HG02943 (cell line): ENCODE data around the gene TAX1BP3.

Experiments used
- ATAC-seq: cut with Tn5 transposase; IDR thresholded peaks from one replicate; pipeline ENCODE4 v1.9.1; 2021; ENCODE audit warnings: mild to moderate bottlenecking, low read depth, moderate library complexity; ENCODE audit not compliant: unreplicated experiment

TAX1BP3 gene

DNA sequence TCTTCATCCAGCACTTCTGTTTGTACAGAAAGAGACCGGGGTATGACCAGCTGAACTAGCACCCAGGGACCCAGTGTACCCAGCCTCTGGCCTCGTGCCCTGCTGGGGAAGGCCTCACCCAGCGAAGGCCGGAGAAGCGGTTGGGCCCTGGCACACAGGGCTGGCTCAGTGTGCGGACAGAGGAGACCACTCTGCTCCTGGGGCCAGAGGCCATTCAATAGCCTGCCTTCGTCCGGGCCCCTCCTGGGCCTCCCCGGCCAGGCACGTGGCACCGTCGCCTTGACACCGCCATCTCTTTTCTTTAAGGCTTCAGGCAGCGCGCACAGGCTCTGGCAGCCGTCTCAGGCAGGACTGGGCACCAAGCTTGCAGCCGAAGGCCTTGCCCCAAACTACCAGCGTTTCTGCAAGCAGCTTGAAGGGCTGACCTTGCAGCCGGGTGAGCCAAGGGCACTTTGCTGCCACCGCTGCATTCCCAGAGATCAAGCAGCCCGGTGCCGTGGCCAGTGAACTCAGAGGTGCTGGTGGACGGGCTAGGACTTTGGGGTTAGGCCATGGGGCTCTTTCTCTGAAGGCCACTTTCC is 8.0 kb downstream of the TAX1BP3 start:
- ATAC-seq = no peak

DNA sequence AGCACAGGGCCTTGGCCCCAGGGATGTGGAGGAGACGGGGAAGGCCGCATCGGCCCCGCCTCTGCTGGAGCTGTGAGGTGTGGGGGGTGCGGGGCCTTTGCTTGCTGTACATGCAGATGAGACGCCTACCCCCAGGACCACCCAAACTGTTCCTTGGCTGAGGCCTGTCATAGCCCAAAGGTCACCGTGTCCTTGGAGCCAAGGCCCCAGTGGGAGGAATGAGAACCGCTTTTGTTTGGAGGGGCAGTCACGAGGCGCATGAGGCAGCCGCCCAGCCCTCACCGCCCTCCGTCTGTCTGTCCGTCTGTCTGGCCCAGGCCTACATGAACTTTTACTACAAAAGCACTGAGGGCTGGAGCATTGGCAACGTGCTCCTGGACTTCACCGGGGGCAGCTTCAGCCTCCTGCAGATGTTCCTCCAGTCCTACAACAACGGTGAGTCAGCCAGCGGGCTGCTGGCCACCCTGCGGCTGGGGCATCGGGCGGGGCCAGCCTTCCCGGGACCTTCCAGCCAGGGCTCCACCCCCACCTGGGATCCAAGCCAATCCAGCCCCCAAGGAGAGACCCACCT is 8.8 kb downstream of the TAX1BP3 start:
- no peak for ATAC-seq

DNA sequence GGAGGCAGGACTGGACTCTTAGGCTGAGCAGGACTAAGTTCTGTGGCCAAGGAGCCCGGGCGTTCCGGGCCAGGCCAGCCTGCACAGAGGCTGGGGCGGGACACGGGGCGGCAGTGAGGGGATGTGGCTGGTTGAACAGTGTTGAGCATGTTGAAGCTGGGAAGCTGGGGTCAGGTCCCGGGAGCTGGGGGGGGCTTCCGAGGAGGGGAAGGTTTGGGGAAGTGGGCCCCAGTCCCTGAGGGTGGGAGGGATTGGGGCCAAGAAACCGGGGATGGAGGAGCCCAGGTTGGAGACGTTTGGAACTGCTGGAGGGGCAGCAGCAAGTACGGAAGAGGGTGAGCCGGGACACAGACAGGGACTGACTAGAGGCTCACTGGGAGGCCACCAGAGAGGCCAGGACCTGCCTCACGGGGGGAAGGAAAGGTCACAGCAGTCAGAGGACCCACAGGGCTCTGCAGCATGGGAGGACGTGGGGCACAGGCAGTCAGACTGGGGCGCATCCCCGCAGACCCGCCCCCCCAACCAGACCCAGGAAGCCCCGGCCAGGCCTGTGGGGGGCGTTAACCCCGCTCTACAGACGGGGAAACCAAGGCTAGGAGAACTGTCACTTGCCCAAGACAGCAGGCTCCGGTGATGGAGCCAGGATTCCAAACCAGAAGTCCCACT is 9.5 kb downstream of the TAX1BP3 start:
- ATAC-seq = no peak

DNA sequence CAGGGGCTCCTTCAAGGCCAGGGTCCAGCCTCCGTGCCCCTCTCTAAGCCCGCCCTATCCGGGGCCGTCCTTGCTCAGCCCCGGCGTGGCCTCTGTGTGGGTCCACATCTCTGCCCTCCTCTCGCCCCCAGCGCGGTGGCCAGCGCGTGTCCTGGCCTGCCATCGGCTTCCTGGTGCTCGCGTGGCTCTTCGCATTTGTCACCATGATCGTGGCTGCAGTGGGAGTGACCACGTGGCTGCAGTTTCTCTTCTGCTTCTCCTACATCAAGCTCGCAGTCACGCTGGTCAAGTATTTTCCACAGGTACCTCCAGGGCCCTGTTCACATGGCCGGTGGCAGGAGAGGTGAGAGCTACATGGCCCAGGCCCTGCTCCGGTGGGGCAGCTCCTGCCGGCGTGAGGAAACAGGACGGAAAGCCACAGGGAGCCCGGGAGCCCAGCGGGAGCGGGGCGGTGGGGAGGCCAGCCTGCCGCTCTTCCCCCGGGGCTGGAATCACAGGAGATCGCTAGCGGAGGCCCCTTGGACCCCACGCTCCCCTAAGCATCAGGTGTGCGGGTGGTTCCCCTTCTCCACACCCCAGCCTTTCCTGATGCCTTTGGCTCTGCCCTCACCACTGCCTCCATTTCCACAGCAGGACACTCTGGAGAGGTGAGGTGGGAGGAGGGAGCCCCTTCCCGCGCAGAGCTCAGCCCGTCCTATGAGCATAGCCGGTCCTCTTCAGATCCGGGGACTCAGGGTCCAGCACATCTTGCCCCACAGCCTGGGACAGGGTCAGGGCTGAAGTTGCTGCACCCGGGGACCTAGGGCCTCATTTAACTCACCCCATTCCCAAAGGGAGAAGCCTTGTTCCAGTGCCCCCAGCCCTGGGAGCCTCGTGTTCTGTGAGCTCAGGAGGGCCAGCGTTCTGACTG is 10.2 kb downstream of the TAX1BP3 start:
- no peak for ATAC-seq

DNA sequence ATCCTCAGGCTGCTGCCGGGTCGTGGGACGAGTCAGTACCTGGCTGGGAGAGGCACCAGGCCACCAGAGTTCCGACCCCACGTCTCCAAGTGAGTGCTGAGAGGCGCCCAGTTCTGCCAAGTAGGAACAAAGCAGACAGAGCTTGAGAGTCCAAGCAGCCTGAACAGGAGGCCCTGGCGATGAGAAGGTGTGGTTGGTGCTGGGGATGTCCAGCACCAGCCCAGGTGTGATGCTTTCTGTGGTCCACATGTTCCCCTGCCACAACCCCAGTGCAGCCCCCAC is 10.8 kb downstream of the TAX1BP3 start:
- ATAC-seq = no peak

DNA sequence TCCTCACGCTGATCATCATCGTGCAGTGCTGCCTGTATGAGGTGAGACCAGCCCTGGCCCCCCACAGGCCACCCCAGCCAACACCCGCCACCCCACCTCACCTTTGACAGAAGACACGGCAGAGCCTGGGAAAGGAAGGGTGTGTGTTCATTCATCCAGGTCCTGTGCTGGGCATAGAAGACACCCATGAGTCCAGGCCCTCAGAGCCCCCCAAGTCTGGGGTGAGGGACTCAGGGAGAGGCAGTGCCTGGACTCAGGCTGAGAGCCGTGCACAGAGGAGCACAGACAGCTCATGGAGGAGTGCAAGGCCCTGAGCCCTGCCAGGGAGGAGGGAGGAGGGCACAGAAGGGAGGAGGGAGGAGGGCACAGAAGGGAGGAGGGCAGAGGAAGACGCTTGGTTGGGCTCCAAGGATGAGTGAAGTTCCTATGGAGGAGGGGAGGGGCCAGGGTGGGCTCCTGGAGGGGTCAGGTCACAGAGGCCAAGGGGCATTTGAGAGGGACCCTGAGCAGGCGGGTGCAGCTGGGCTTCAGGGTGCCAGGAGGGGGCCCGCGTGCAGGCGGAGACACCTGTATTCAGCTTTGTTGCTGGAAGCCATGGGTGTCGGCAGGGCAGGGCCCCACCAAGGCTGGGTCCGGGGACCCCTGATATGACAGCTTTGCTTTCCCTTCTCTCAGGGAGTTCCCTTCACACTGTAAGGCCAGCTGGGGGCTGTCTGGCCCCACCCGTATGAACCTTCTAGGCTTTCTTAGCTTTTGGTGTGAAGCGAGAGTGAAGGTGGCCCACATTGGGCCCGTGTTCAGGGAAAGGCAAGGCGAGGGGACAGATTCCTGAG is 11.4 kb downstream of the TAX1BP3 start:
- ATAC-seq = no peak

DNA sequence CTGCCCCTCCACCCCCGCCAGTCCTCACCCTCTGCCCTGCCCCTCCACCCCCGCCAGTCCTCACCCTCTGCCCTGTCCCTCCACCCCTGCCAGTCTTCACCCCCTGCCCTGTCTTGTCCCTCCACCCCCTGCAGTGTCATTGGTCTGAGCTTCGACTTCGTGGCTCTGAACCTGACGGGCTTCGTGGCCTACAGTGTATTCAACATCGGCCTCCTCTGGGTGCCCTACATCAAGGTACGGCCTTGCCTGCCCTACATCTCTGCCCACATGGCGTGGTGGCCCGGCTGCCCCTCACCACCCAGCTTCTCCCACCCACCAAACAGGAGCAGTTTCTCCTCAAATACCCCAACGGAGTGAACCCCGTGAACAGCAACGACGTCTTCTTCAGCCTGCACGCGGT is 12.0 kb downstream of the TAX1BP3 start:
- no peak for ATAC-seq

DNA sequence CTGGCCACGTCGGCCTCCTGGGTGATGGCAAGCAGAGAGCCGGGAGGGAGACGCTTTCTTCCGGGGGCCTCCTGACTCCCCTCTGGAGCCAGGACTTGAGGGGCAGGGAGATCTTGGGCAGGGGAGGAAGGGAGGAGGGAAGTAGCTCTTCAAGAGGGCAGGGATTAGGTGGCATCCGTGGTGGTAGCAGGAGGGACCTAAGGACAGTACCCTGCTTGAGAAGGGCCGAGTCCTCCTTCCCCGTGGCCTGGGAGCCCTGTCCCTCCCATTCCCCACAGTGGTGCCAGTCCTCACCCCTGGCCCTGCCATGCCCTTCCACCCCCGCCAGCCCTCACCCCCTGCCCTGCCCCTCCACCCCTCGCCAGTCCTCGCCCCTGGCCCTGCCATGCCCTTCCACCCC is 12.6 kb downstream of the TAX1BP3 start:
- no peak for ATAC-seq

DNA sequence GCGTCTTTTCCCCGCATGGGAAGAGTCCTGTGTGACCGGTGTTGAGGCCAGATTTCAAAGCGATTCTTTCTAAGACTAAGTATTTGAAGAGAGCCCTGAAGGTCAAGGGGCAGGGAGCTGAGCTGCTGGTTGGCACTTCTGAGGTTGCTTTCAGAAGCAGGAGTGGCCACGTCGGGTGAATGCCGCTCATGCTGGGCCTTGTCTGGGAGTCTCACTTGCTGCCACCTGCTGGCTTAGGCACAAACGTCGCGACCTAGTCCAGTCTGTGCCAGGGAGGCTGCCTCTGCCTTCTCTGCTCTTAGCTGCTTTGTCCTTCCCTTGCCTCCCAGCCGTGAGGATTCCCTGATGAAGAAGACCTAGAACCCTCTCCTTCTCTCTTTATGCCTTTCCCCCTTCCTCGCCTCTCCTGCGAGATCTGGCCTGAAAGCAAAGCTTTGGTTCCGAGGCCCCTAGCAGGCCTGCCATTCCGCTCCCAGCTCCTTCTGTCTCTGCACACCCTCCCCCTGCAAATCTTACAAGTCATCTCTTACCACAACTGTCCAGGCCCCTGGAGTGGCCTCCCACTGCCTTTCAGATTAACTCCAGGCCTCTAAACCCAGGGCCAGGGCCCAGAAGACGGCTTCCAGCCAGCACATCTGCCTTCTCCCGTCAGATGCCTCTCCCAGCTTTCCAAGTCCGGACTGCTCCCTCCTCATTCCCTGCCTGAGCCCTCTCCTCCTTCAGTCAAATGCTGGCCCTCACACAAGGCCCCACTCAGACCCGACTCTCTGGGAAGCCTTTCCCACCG is 20.4 kb downstream of the TAX1BP3 start:
- no peak for ATAC-seq

DNA sequence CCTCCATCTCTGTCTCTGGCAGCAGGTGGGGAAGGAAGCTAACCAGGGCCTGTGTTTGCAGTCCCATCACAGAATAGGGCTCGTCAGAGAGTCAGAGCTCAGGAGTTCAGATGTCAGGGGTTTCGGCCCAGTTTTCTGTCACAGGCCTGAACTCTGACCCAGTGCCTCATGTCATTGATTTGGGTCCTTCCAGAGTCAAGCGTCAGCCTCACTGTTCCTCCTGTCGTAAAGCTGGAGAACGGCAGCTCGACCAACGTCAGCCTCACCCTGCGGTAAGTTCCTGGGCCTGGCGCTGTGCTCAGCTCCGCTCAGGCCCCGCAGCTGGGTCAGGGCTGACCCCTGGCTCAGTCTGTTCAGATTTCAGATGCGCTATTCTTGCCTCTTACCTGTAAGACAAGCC is 21.1 kb downstream of the TAX1BP3 start:
- no peak for ATAC-seq

DNA sequence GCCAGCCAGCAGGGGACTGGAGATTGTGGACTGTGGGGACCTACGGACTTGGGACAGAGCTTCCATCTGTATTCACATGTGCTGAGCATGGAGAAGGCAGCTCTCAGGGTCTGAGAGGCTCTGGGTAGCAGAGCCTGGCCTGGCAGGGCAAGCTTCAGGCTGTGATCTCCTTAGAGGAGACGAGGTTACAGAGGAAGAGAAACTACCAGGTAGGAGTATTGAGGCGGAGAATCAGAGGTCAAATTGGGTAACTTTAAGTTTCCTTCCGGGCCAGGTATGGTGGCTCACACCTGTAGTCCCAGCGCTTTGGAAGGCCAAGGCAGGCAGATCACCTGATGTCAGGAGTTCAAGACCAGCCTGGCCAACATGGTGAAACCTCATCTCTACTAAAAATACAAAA is 23.1 kb downstream of the TAX1BP3 start:
- no peak for ATAC-seq

DNA sequence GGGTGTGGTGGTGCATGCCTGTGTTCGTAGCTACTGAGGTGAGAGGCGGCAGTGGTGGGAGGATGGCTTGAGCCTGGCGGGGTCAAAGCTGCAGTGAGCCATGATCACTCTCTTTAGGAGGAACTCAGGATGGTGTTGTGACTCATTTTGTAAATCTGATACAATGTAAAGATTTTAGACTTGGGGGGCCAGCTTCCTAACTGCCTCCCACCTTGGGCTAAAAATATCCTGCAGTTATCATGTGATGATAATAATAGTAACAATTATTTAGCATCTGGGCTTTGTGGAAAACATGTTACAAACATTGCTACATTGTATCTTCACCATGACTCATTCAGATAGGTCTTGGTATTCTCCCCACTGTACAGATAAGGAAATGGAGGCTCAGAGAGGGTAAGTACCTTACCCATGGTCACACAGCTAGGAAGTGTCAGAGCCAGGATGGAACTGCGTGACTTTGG is 24.5 kb downstream of the TAX1BP3 start:
- ATAC-seq = no peak

DNA sequence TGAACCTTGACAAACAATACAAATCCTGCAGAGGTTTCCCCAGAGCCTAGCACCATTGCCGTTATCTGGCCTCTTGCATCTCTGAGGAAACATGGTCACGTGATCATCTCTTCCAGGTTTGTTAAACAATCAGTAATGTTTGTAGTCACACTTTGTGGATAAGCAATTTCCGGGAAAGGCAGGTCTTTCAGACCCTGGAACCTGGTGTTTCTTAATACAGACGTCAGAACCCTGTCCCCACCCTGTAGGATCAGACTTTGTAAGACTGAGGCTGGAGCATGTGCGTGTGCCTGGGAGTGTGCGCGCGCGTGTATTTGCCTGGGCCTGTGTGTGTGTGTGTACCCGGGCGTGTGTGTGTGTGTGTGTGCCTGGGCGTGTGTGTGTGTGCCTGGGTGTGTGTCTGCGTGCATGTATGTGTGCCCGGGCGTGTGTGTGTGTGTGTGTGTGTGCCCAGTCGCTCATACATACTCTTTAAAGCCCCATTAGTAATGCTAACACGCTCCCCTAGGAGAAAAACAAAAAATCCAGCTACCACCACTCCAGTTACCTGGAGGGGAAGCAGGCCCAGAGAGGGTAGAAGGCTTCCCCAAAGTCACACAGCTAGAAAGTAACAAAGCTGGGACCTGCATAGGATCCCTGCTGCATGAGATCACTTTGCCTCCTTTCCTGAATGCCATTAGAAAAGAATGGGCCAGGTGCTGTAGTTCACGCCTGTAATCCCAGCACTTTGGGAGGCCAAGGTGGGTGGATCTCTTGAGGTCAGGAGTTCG is 26.5 kb downstream of the TAX1BP3 start:
- ATAC-seq = no peak

DNA sequence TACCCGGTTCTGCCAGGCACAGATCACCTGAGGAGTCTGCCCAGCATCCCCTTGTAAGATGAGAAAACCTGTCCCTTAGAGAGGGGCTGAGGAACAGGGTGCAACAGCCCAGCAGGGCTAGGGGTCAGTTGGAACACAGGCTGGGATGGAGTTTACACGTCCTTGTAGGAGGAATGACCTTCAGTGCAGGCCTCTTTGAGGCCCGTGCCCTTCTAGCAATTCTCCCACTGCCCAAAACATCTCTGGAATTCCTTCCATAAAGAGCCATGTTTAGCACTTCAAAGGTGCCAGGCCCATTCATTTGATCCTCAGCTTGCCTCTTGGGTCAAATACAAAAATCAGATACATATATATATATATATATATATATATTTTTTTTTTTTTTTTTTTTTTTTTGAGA is 27.4 kb downstream of the TAX1BP3 start:
- no peak for ATAC-seq

DNA sequence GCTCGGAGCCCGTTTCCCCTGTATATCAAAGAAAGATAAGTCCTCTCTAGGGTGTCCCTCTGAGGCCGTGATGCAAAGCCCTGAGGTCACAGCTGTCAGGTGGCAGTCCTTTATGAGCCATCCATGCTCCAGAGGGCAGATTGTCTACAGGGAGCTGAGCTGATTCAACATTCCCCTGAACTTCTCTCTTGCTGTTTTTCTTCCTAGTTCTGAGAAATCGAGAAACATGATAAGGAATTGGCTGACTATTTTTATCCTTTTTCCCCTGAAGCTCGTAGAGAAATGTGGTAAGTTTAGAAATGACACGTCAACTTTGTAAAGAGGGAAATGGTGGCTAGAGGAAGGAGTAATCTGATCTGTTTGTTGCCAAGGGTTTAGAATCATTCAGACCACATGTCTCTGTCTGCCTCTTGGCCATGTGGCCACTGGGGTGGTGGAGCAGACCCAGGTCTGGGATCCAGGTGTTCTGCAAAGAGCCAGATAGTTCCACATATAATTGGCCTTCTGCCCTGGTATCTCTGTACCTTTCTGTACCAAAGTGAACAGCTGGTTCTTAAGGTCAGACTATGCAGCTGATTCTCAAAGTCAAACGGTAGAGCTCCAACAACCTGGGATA is 28.3 kb downstream of the TAX1BP3 start:
- no peak for ATAC-seq

DNA sequence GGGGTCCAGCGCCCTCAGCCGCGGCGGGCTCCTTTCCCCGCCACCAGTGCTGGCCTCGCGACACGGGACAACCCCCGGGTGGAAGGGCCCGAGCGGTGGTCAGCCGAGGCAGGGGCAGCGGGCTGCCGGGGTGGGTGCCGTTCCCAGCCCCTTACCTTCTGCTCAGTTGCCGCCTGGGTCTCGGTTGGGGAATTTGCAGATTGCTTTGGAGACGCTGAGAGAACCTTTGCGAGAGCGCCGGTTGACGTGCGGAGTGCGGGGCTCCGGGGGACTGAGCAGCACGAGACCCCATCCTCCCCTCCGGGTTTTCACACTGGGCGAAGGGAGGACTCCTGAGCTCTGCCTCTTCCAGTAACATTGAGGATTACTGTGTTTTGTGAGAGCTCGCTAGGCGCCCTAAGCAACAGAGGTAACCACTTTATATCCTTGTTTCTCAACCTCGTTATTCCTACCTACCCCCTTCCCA is 31.4 kb downstream of the TAX1BP3 start:
- peak; percentile 4 for ATAC-seq

DNA sequence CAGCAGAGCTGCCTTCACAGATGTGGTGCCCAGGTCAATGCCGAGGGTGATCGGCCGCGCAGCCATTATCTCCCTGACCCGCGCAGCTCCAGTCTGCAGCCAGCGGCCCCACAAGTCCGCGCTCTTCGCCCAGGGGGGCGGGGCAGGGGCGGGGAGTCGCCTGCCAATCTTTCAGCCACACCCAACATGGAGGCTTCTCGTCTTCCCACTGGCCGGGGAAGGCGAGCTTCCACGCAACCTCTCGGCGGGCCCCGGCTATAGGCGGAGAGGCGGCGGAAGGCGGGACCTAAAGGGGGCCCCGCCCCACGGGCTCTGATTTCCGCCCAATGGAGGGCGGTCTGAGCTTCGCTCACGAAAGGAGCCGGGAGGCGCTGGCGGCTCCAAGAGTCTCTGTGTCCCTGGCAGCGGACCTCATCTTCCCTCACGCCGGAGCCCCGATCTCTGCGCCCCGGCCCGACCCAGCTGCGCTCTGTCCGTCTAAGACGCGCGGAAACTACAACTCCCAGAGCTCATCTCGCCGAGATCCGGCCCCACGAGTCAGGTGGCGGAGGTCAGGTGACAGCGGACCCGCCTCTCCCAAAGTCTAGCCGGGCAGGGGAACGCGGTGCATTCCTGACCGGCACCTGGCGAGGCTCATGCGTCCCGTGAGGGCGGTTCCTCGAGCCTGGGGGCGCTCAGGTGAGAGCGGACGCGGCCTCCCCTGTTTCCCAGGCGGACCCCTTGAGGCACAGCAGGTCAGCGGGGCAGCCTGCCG is 32.0 kb downstream of the TAX1BP3 start, which contains the start of the genes CTNS and SHPK:
Gene CTNS (plus strand): TSS at position 607 of the 754 bp plus-strand sequence. CDS start 3,447 bp downstream, outside the sequence.
Gene SHPK (minus strand): TSS at position 97 of the 754 bp plus-strand sequence. CDS start 31 bp downstream, at position 66.
- ATAC-seq = peak; percentile 82
